Measurements from ENCODE around the gene HSPA1B.
"Not testable (repeated sequence)": the region's sequence is repeated elsewhere in the genome, so short reads cannot be mapped to it uniquely, and the experiment has no call there.

HSPA1B gene

GRCh38 chr6:31792090-31792374 lies 35.5 kb upstream of the HSPA1B start:
- no peak for DNase-seq (ENCODE audit: extremely low spot score)

GRCh38 chr6:31792761-31793171 lies 34.8 kb upstream of the HSPA1B start:
- TF ChIP-seq CTCF (IDR thresholded peaks at IDR 0.05; ENCODE audit: control extremely low read depth, extremely low read depth, low read depth, missing control alignments) = no peak
- DNase-seq (ENCODE audit: extremely low spot score) = peak; percentile 20
- POLR2A ChIA-PET = no interaction called here
- CTCF ChIA-PET = interaction anchor here (0.7 to 1.9 kb wide), 3 partner anchors 14 to 63 kb away, joined by 3 to 10 read pairs (median 4); partner anchors contain the start of genes DDAH2, LSM2 and MSH5

More at GRCh38 chr6:31792090-31792374, 35.5 kb upstream of the HSPA1B start:
- ChIA-PET CTCF (interaction anchor here (0.7 to 1.9 kb wide), 7 partner anchors 15 to 108 kb away, joined by 3 to 10 read pairs (median 4); partner anchors contain the start of genes LSM2 and MSH5), POLR2A (interaction anchor here (1.2 kb wide), 1 partner anchor 15 kb away, joined by 3 read pairs; the partner anchor contains the start of gene LSM2)
- TF ChIP-seq CTCF (IDR thresholded peaks at IDR 0.05; ENCODE audit: control extremely low read depth, extremely low read depth, low read depth, missing control alignments) = no peak

GRCh38 chr6:31793927-31794245 lies 33.7 kb upstream of the HSPA1B start:
- CTCF ChIA-PET = interaction anchor here (1.2 to 2.7 kb wide), 3 partner anchors 9 to 64 kb away, joined by 4 to 13 read pairs (median 4); partner anchors contain the start of gene DDAH2
- not testable (repeated sequence) for DNase-seq (ENCODE audit: extremely low spot score)
- POLR2A ChIA-PET = interaction anchor here (1.4 kb wide), 1 partner anchor 34 kb away, joined by 4 read pairs; the partner anchor contains the start of gene HSPA1B

GRCh38 chr6:31794294-31794865 lies 33.2 kb upstream of the HSPA1B start:
- peak; percentile 27 for DNase-seq (ENCODE audit: extremely low spot score)
- no peak for TF ChIP-seq CTCF (IDR thresholded peaks at IDR 0.05; ENCODE audit: control extremely low read depth, extremely low read depth, low read depth, missing control alignments)
- ChIA-PET CTCF (interaction anchor here (0.6 to 2.7 kb wide), 7 partner anchors 8 to 253 kb away, joined by 3 to 37 read pairs (median 3); partner anchors contain the start of genes DDX39B and LSM2), POLR2A (interaction anchor here (0.9 to 1.4 kb wide), 2 partner anchors 12 to 33 kb away, joined by 3 to 4 read pairs; partner anchors contain the start of genes HSPA1B and LSM2)

- ChIA-PET POLR2A (interaction anchor here (0.7 to 1.9 kb wide), 5 partner anchors 11 to 32 kb away, joined by 3 to 14 read pairs (median 4); partner anchors contain the start of genes HSPA1B and LSM2), CTCF (interaction anchor here (0.6 to 2.7 kb wide), 16 partner anchors 9 to 254 kb away, joined by 3 to 37 read pairs (median 4); partner anchors contain the start of genes DDX39B and LSM2)
- peak; percentile 57 for DNase-seq (ENCODE audit: extremely low spot score)
- no peak for TF ChIP-seq CTCF (IDR thresholded peaks at IDR 0.05; ENCODE audit: control extremely low read depth, extremely low read depth, low read depth, missing control alignments)
These were observed 32.5 kb upstream of the HSPA1B start for GRCh38 chr6:31794866-31795615.

GRCh38 chr6:31795616-31796298 lies 31.8 kb upstream of the HSPA1B start, which contains the start of gene VARS1:
Gene VARS1, minus strand, starts transcription at chr6:31795752. Its CDS starts 535 bp downstream, at chr6:31795217.
- POLR2A ChIA-PET = interaction anchor here (0.6 to 1.9 kb wide), 9 partner anchors 11 to 1592 kb away, joined by 3 to 14 read pairs (median 5); partner anchors contain the start of genes HSPA1A, HSPA1B, HSPA1L and LSM2
- DNase-seq (ENCODE audit: extremely low spot score) = peak; percentile 97
- CTCF ChIA-PET = interaction anchor here (0.7 to 2.7 kb wide), 25 partner anchors 9 to 254 kb away, joined by 3 to 37 read pairs (median 3); partner anchors contain the start of genes ABHD16A, CLIC1, DDX39B and GPANK1
- peak; percentile 86 for TF ChIP-seq CTCF (IDR thresholded peaks at IDR 0.05; ENCODE audit: control extremely low read depth, extremely low read depth, low read depth, missing control alignments)
